H1 (cell line): ENCODE results near the gene PDCD2. TPM values are rescaled to one million over a fixed set of nuclear protein-coding genes. Genes with fewer than 3 reads are reported as not detected.

Source experiments
- CTCF ChIA-PET: fragments of 300-600 bp; sonication (Branson Sonifier 250); formaldehyde crosslinking; loops from one replicate; lab custom pipeline; 2021; ENCODE audit not compliant: partially characterized antibody; lab: Charles Lee
- POLR2A ChIA-PET: fragments of 300-600 bp; sonication (Branson Sonifier 250); formaldehyde crosslinking; loops from one replicate; lab custom pipeline; 2021; ENCODE audit warnings: inconsistent platforms; ENCODE audit not compliant: partially characterized antibody; lab: Charles Lee
- DNase-seq, 2 experiments: peaks; one replicate each; pipeline versions ENCODE4 v3.0.0 to v3.0.0-alpha.2; 2010 to 2022; ENCODE audit warnings: low spot score in 2 of 2, low read depth in 1 of 2, mixed read lengths in 1 of 2
- FAIRE-seq: peaks from 2 replicates; lab custom pipeline; 2011; peaks lifted over from hg19 to GRCh38; lab: Jason Lieb, UNC
- H2AFZ ChIP-seq: 2 replicates; pipeline ENCODE4 v1.8.1; 2012; ENCODE audit warnings: low read length, inconsistent platforms
- H2AK5ac ChIP-seq: 2 replicates; pipeline ENCODE4 v1.6.1; 2013; ENCODE audit warnings: low read depth, low read length
- H2BK120ac ChIP-seq: replicated peaks from 2 replicates; pipeline ENCODE3; 2013; ENCODE audit warnings: low read depth, low read length, inconsistent platforms
- H2BK12ac ChIP-seq: 2 replicates; pipeline ENCODE4 v1.6.1; 2013; ENCODE audit warnings: low read depth, low read length
- H2BK15ac ChIP-seq: 2 replicates; pipeline ENCODE4 v1.6.1; 2013; ENCODE audit warnings: low read length
- H2BK20ac ChIP-seq: 2 replicates; pipeline ENCODE4 v1.6.1; 2013; ENCODE audit warnings: low read length
- H2BK5ac ChIP-seq: 2 replicates; pipeline ENCODE4 v1.6.1; 2013; ENCODE audit warnings: low read depth, low read length
- H3K14ac ChIP-seq: 2 replicates; pipeline ENCODE4 v1.6.1; 2013; ENCODE audit warnings: inconsistent platforms; ENCODE audit not compliant: insufficient read length
- H3K18ac ChIP-seq: 2 replicates; pipeline ENCODE4 v1.6.1; 2013; ENCODE audit warnings: low read length; ENCODE audit errors: extremely low read depth
- H3K23ac ChIP-seq: 2 replicates; pipeline ENCODE4 v1.6.1; 2013; ENCODE audit warnings: inconsistent platforms; ENCODE audit not compliant: insufficient read length
- H3K23me2 ChIP-seq: 2 replicates; pipeline ENCODE4 v1.6.1; 2013; ENCODE audit warnings: low read depth, low read length
- H3K27ac ChIP-seq: 2 replicates; pipeline ENCODE4 v1.6.1; 2011; ENCODE audit warnings: low read depth, low read length, inconsistent platforms
- H3K27me3 ChIP-seq, 4 experiments: replicated peaks in 1 of 4; 1 replicate in 1 of 4; 2 replicates in 3 of 4; pipeline versions ENCODE4 v1.6.1 to v1.8.1; 2011 to 2013; ENCODE audit warnings: low read length in 3 of 4, mild to moderate bottlenecking in 3 of 4, inconsistent platforms in 2 of 4, mixed read lengths in 2 of 4, moderate library complexity in 1 of 4; ENCODE audit not compliant: control insufficient read depth in 3 of 4, insufficient read depth in 3 of 4; ENCODE audit errors: extremely low read depth in 1 of 4
- H3K36me3 ChIP-seq, 4 experiments: 2 replicates each; pipeline versions ENCODE4 v1.6.1 to v1.8.1; 2011 to 2013; ENCODE audit warnings: mild to moderate bottlenecking in 4 of 4, low read length in 3 of 4, moderate library complexity in 2 of 4, control low read depth in 1 of 4, inconsistent platforms in 1 of 4; ENCODE audit not compliant: insufficient read depth in 4 of 4, control insufficient read depth in 2 of 4
- H3K4ac ChIP-seq: replicated peaks from 2 replicates; pipeline ENCODE3; 2013; ENCODE audit warnings: low read length, low read depth, mixed read lengths, inconsistent platforms; ENCODE audit not compliant: insufficient read length
- H3K4me1 ChIP-seq, 4 experiments: replicated peaks in 1 of 4; 1 replicate in 1 of 4; 2 replicates in 3 of 4; pipeline versions ENCODE4 v1.6.1 to v1.8.1; 2011 to 2013; ENCODE audit warnings: low read length in 3 of 4, inconsistent platforms in 2 of 4, mixed read lengths in 1 of 4; ENCODE audit not compliant: insufficient read depth in 4 of 4, control insufficient read depth in 3 of 4
- H3K4me2 ChIP-seq, 2 experiments: 2 replicates each; pipeline versions ENCODE4 v1.6.1 to v1.8.1; 2011 to 2013; ENCODE audit warnings: low read depth in 2 of 2, low read length in 2 of 2, control low read depth in 1 of 2, inconsistent platforms in 1 of 2, mild to moderate bottlenecking in 1 of 2; ENCODE audit not compliant: insufficient read depth in 1 of 2
- H3K4me3 ChIP-seq, 4 experiments: fragments of 200-600, 300-600 bp in 1 of 4; sonication (generic), shearing (Covaris generic), sonication (Bioruptor Twin) in 1 of 4; 2 replicates each; pipeline versions ENCODE4 v1.5.1 to v1.8.1; 2011 to 2016; ENCODE audit warnings: low read length in 4 of 4, low read depth in 3 of 4, control low read depth in 2 of 4, inconsistent platforms in 2 of 4, mild to moderate bottlenecking in 2 of 4, mixed read lengths in 1 of 4, moderate library complexity in 1 of 4; ENCODE audit not compliant: insufficient read depth in 2 of 4; ENCODE audit errors: extremely low read depth in 1 of 4
- H3K56ac ChIP-seq: replicated peaks from 2 replicates; pipeline ENCODE3; 2013; ENCODE audit warnings: low read depth, mild to moderate bottlenecking, mixed read lengths, low read length, inconsistent platforms; ENCODE audit not compliant: insufficient read length
- H3K79me1 ChIP-seq: 2 replicates; pipeline ENCODE4 v1.6.1; 2013; ENCODE audit warnings: low read depth, low read length, control low read depth
- H3K79me2 ChIP-seq, 2 experiments: 2 replicates each; pipeline versions ENCODE4 v1.6.1 to v1.8.1; 2012 to 2013; ENCODE audit warnings: low read length in 2 of 2, mild to moderate bottlenecking in 2 of 2, inconsistent platforms in 1 of 2; ENCODE audit not compliant: insufficient read depth in 2 of 2, control insufficient read depth in 1 of 2
- H3K9ac ChIP-seq, 4 experiments: replicated peaks in 1 of 4; 1 replicate in 1 of 4; 2 replicates in 3 of 4; pipeline versions ENCODE4 v1.6.1 to v1.8.1; 2011 to 2013; ENCODE audit warnings: low read depth in 3 of 4, low read length in 3 of 4, control low read depth in 2 of 4, mild to moderate bottlenecking in 2 of 4, moderate library complexity in 2 of 4, inconsistent platforms in 1 of 4; ENCODE audit errors: extremely low read depth in 1 of 4
- H3K9me3 ChIP-seq, 2 experiments: 2 replicates each; pipeline versions ENCODE4 v1.6.1 to v1.8.1; 2012 to 2013; ENCODE audit warnings: mild to moderate bottlenecking in 2 of 2, moderate library complexity in 2 of 2, control low read depth in 1 of 2, inconsistent platforms in 1 of 2, low read depth in 1 of 2, low read length in 1 of 2, mixed read lengths in 1 of 2; ENCODE audit not compliant: insufficient read depth in 2 of 2
- H4K20me1 ChIP-seq, 2 experiments: replicated peaks in 1 of 2; 2 replicates each; pipeline versions ENCODE3 to v1.8.1; 2011 to 2013; ENCODE audit warnings: inconsistent platforms in 2 of 2, low read length in 2 of 2, mild to moderate bottlenecking in 1 of 2; ENCODE audit not compliant: insufficient read depth in 2 of 2, control insufficient read depth in 1 of 2
- H4K5ac ChIP-seq: 2 replicates; pipeline ENCODE4 v1.6.1; 2013; ENCODE audit warnings: low read length, low read depth, mixed read lengths, inconsistent platforms; ENCODE audit not compliant: insufficient read length
- H4K8ac ChIP-seq: 2 replicates; pipeline ENCODE4 v1.8.0; 2013; ENCODE audit warnings: mild to moderate bottlenecking, moderate library complexity, low read length, inconsistent platforms; ENCODE audit not compliant: insufficient read depth; ENCODE audit errors: extremely low read depth
- H4K91ac ChIP-seq: replicated peaks from 2 replicates; pipeline ENCODE3; 2013; ENCODE audit warnings: low read length, mixed read lengths, inconsistent platforms; ENCODE audit not compliant: insufficient read length
- CEBPB ChIP-seq: IDR thresholded peaks from 2 replicates; pipeline ENCODE4 v1.6.1; 2012; ENCODE audit warnings: low read depth, low read length
- CHD1 ChIP-seq: IDR thresholded peaks from 2 replicates; pipeline ENCODE4 v1.6.1; 2012; ENCODE audit warnings: low read depth, low read length, improper control_type of control experiment
- EGR1 ChIP-seq: IDR thresholded peaks from 2 replicates; pipeline ENCODE4 v1.6.1; 2011; ENCODE audit warnings: low read depth, low read length, borderline replicate concordance
- GTF2F1 ChIP-seq: IDR thresholded peaks from 2 replicates; pipeline ENCODE4 v1.6.1; 2012; ENCODE audit warnings: low read depth, low read length, improper control_type of control experiment, borderline replicate concordance
- MAFK ChIP-seq: IDR thresholded peaks from 2 replicates; pipeline ENCODE4 v1.6.1; 2012; ENCODE audit warnings: low read depth, mild to moderate bottlenecking, improper control_type of control experiment, low read length
- RNF2 ChIP-seq: fragments of 200-900, 300-1000 bp; sonication (generic); IDR thresholded peaks from 2 replicates; pipeline ENCODE4 v1.7.1; 2016; ENCODE audit warnings: borderline replicate concordance, low read depth, mild to moderate bottlenecking, antibody characterized with exemption, low read length; ENCODE audit not compliant: poor library complexity, severe bottlenecking; ENCODE audit errors: missing control alignments
- SIN3A ChIP-seq, 2 experiments: IDR thresholded peaks in 1 of 2; conservative IDR thresholded peaks in 1 of 2; 2 replicates each; pipeline ENCODE4 v1.6.1; 2011 to 2012; ENCODE audit warnings: low read length in 2 of 2, improper control_type of control experiment in 1 of 2, low read depth in 1 of 2, mild to moderate bottlenecking in 1 of 2
- SP2 ChIP-seq: IDR thresholded peaks from 2 replicates; pipeline ENCODE4 v1.6.1; 2012; ENCODE audit warnings: mild to moderate bottlenecking, low read length, inconsistent platforms
- WGBS, 2 experiments: shearing (Covaris generic) in 1 of 2; methylation state at CpG; one replicate each; pipeline versions ENCODE4 v1.1.6 to v1.1.7; 2013 to 2015; ENCODE audit warnings: low lambda C conversion rate in 2 of 2, mixed read lengths in 2 of 2, inconsistent platforms in 1 of 2, low coverage in 1 of 2, missing lambda C conversion rate in 1 of 2; ENCODE audit not compliant: insufficient replicate concordance in 2 of 2, insufficient coverage in 1 of 2, insufficient read length in 1 of 2; ENCODE audit errors: extremely low coverage in 1 of 2, missing lambda C conversion rate in 1 of 2; 5-methylcytosine and 5-hydroxymethylcytosine counted together
- polyA plus RNA-seq, 7 experiments: library from polyadenylated mRNA; depleted of rRNA in 3 of 7; stranded (reverse) in 5 of 7; unstranded in 2 of 7; fragments of >200 nt in 5 of 7; fragments of 200-250 nt in 2 of 7; gene quantifications; 1 replicate in 5 of 7; 2 replicates in 1 of 7; 4 replicates in 1 of 7; pipeline versions ENCODE4 v1.2.1 to v1.2.3, GENCODE V29; 2011 to 2013; ENCODE audit warnings: missing spikeins in 2 of 7, mixed read lengths in 2 of 7
- total RNA-seq: library from RNA; stranded (reverse); fragmentation: NEBNext Ultra II Directional; extraction: Animal tissue kit (Norgen Biotek cat#: 25700); gene quantifications from 2 replicates; pipeline ENCODE4 v1.2.1, GENCODE V29; 2021

The PDCD2 gene
- total and polyA plus RNA-seq, 2 of the 8 experiments (the other 6 are each of a cell fraction or from before 2014, with no cell fraction given) = 74.1 to 116 TPM

GRCh38 chr6:170583756-170584180 is 669 bp downstream of the PDCD2 start:
- WGBS, 2 experiments = 2% methylated on average over 12 of the region's 12 CpGs; no CpG with 5 or more reads in 1 of the 2 experiments
- Histone ChIP-seq H2AK5ac (no peak overlapping the region), H3K14ac (no peak overlapping the region), H4K91ac (no peak overlapping the region), H4K20me1 (peaks cover 0 to 2% of the 10 kb centered on the region in 2 experiments), H3K79me2 (peaks cover 0 to 20% of the 10 kb centered on the region in 2 experiments; a peak in 2 of 4 replicates), H3K4me3 (peak overlapping the region; percentile 67 to 89 (median 82)), H2BK15ac (no peak overlapping the region), H3K4ac (no peak overlapping the region), H3K18ac (no peak overlapping the region), H3K79me1 (no peaks in the 10 kb centered on the region), H3K4me1 (peaks cover 2 to 6% (median 5%) of the 10 kb centered on the region in 4 experiments; a peak in 4 of 7 replicates), H3K56ac (no peak overlapping the region), H3K36me3 (peaks cover 8 to 37% (median 18%) of the 10 kb centered on the region in 4 experiments; a peak in 6 of 8 replicates), H3K27ac (peak overlapping the region; percentile 73), H3K27me3 (no peaks in the 10 kb centered on the region), H3K9me3 (no peaks in the 10 kb centered on the region), H3K23me2 (peaks cover 5% of the 10 kb centered on the region), H3K23ac (no peak overlapping the region), H4K5ac (no peak overlapping the region), H3K9ac (peak overlapping the region; percentile 74 to 88 (median 84)), H2BK20ac (no peak overlapping the region), H2AFZ (no peak overlapping the region), H2BK12ac (no peak overlapping the region), H3K4me2 (peak overlapping the region; percentile 51 to 75), H2BK120ac (no peak overlapping the region), H2BK5ac (no peak overlapping the region), H4K8ac (no peak overlapping the region)
- DNase-seq (no peak), FAIRE-seq (no peak)
- ChIA-PET CTCF (interaction anchor here (0.7 to 1.7 kb wide), 9 partner anchors 9 to 884 kb away, joined by 3 to 9 read pairs (median 4); no protein-coding TSS in a partner anchor), POLR2A (interaction anchor here (0.9 to 4.0 kb wide), 10 partner anchors 8 to 29 kb away, joined by 3 to 37 read pairs (median 6); partner anchors contain the start of genes PSMB1 and TBP)
- no peak for TF ChIP-seq SP2
- no peak for TF ChIP-seq CHD1
- no peak for TF ChIP-seq MAFK
- no peak for TF ChIP-seq GTF2F1
- TF ChIP-seq EGR1 = no peak
- no peak for TF ChIP-seq CEBPB
- TF ChIP-seq RNF2 = no peak
- no peak for TF ChIP-seq SIN3A (conservative IDR thresholded peaks at IDR 0.05 in 1 of 2, IDR thresholded peaks at IDR 0.05 in 1 of 2; ENCODE audit: low read depth in 1 of 2, low read length in 2 of 2)
